ENCODE results near the gene VSNL1. TPM values are rescaled to one million over a fixed set of nuclear protein-coding genes. Genes with fewer than 3 reads are reported as not detected.

VSNL1 gene
- total RNA-seq, 1 experiment from 2014 or later = not detected

GRCh38 chr2:17611036-17611435, 70.5 kb downstream of the VSNL1 start:
- no TSS peak for BruUV-seq (replicated peaks)
- intact Hi-C loops (cut with micrococcal nuclease) = no loop called here
- Histone ChIP-seq H3K9ac (ENCODE audit: low read length) (no peak overlapping the region), H3K27ac (ENCODE audit: low read length) (no peak overlapping the region), H3K79me2 (ENCODE audit: low read length) (no peaks in the 10 kb centered on the region), H3K4me2 (ENCODE audit: low read length) (no peak overlapping the region), H2AFZ (ENCODE audit: low read length) (no peak overlapping the region), H3F3A (ENCODE audit: low read length, unreplicated experiment) (no peaks in the 10 kb centered on the region), H3K36me3 (ENCODE audit: low read depth, low read length) (no peaks in the 10 kb centered on the region), H3K27me3 (ENCODE audit: low read length) (no peaks in the 10 kb centered on the region), H4K20me1 (ENCODE audit: low read length) (no peaks in the 10 kb centered on the region), H3K4me3 (ENCODE audit: low read length) (no peak overlapping the region), H3K4me1 (ENCODE audit: insufficient read depth, low read length) (peaks cover 11% of the 10 kb centered on the region), H3K9me2 (replicated peaks; ENCODE audit: low read length) (no peaks in the 10 kb centered on the region), H3K9me3 (ENCODE audit: low read length) (no peaks in the 10 kb centered on the region)
- no peak for DNase-seq
- CTCF ChIA-PET = no interaction called here
- ATAC-seq = no peak
- POLR2A ChIA-PET (ENCODE audit: unreplicated experiment) = no interaction called here
- TF ChIP-seq EZH2 (IDR thresholded peaks at IDR 0.05; ENCODE audit: low read length, unreplicated experiment) = no peak
- no peak for TF ChIP-seq EZH2phosphoT487 (IDR thresholded peaks at IDR 0.05; ENCODE audit: borderline replicate concordance, low read length)
- no peak for TF ChIP-seq CTCF (conservative IDR thresholded peaks at IDR 0.05; ENCODE audit: low read depth, low read length)

- CTCF ChIA-PET = no interaction called here
- ATAC-seq = no peak
- H3K9ac ChIP-seq (ENCODE audit: low read length) = no peak overlapping the region
These were observed 73.9 kb downstream of the VSNL1 start for GRCh38 chr2:17614174-17614930.

More at GRCh38 chr2:17614174-17614930, 73.9 kb downstream of the VSNL1 start:
- no peaks in the 10 kb centered on the region for H3K9me2 ChIP-seq (replicated peaks; ENCODE audit: low read length)
- H3F3A ChIP-seq (ENCODE audit: low read length, unreplicated experiment) = no peaks in the 10 kb centered on the region
- no peak overlapping the region for H3K4me3 ChIP-seq (ENCODE audit: low read length)
- no peak overlapping the region for H2AFZ ChIP-seq (ENCODE audit: low read length)
- H3K27ac ChIP-seq (ENCODE audit: low read length) = no peak overlapping the region
- no peaks in the 10 kb centered on the region for H3K36me3 ChIP-seq (ENCODE audit: low read depth, low read length)
- no TSS peak for BruUV-seq (replicated peaks)
- intact Hi-C loops (cut with micrococcal nuclease) = no loop called here
- no peak for DNase-seq
- H3K4me1 ChIP-seq (ENCODE audit: insufficient read depth, low read length) = peaks cover 18% of the 10 kb centered on the region
- no peaks in the 10 kb centered on the region for H3K79me2 ChIP-seq (ENCODE audit: low read length)
- H4K20me1 ChIP-seq (ENCODE audit: low read length) = no peaks in the 10 kb centered on the region
- H3K4me2 ChIP-seq (ENCODE audit: low read length) = no peak overlapping the region
- POLR2A ChIA-PET (ENCODE audit: unreplicated experiment) = no interaction called here
- H3K9me3 ChIP-seq (ENCODE audit: low read length) = no peaks in the 10 kb centered on the region
- TF ChIP-seq EZH2phosphoT487 (IDR thresholded peaks at IDR 0.05; ENCODE audit: borderline replicate concordance, low read length) = no peak
- TF ChIP-seq EZH2 (IDR thresholded peaks at IDR 0.05; ENCODE audit: low read length, unreplicated experiment) = no peak
- no peak for TF ChIP-seq CTCF (conservative IDR thresholded peaks at IDR 0.05; ENCODE audit: low read depth, low read length)
- no peaks in the 10 kb centered on the region for H3K27me3 ChIP-seq (ENCODE audit: low read length)
